HUES48 (cell line): Measurements from ENCODE around the gene GREB1.

ENCODE experiments used
- H3K27ac ChIP-seq: one replicate; pipeline ENCODE4 v1.7.0; 2013; ENCODE audit warnings: low read depth, low read length, inconsistent platforms
- H3K27me3 ChIP-seq: 2 replicates; pipeline ENCODE4 v1.6.1; 2013; ENCODE audit warnings: mild to moderate bottlenecking, low read length; ENCODE audit not compliant: control insufficient read depth, insufficient read depth
- H3K36me3 ChIP-seq: 2 replicates; pipeline ENCODE4 v1.6.1; 2013; ENCODE audit warnings: low read length; ENCODE audit not compliant: control insufficient read depth, insufficient read depth
- H3K4me1 ChIP-seq: 2 replicates; pipeline ENCODE4 v1.6.1; 2013; ENCODE audit warnings: mild to moderate bottlenecking, low read length; ENCODE audit not compliant: control insufficient read depth, insufficient read depth
- H3K4me3 ChIP-seq: 2 replicates; pipeline ENCODE4 v1.5.1; 2013; ENCODE audit warnings: mild to moderate bottlenecking, low read depth, low read length
- H3K9ac ChIP-seq: 2 replicates; pipeline ENCODE4 v1.6.1; 2013; ENCODE audit warnings: mild to moderate bottlenecking, low read depth, low read length, moderate library complexity
- H3K9me3 ChIP-seq: 2 replicates; pipeline ENCODE4 v1.6.1; 2013; ENCODE audit warnings: low read length; ENCODE audit not compliant: control insufficient read depth, insufficient read depth

Gene GREB1

GRCh38 chr2:11674983-11675382 lies 141.1 kb downstream of the GREB1 start:
- H3K36me3 ChIP-seq: no peaks in the 10 kb centered on the region
- H3K4me3 ChIP-seq: no peak overlapping the region
- peaks cover 16% of the 10 kb centered on the region for H3K27me3 ChIP-seq
- H3K9me3 ChIP-seq: no peaks in the 10 kb centered on the region
- peaks cover 15% of the 10 kb centered on the region for H3K4me1 ChIP-seq
- H3K9ac ChIP-seq: no peak overlapping the region
- H3K27ac ChIP-seq: no peak overlapping the region

GRCh38 chr2:11675423-11676112 lies 141.7 kb downstream of the GREB1 start:
- Histone ChIP-seq H3K27me3 (peaks cover 10% of the 10 kb centered on the region), H3K9ac (no peak overlapping the region), H3K4me1 (peaks cover 15% of the 10 kb centered on the region), H3K27ac (no peak overlapping the region), H3K9me3 (no peaks in the 10 kb centered on the region), H3K36me3 (no peaks in the 10 kb centered on the region), H3K4me3 (no peak overlapping the region)

DNA sequence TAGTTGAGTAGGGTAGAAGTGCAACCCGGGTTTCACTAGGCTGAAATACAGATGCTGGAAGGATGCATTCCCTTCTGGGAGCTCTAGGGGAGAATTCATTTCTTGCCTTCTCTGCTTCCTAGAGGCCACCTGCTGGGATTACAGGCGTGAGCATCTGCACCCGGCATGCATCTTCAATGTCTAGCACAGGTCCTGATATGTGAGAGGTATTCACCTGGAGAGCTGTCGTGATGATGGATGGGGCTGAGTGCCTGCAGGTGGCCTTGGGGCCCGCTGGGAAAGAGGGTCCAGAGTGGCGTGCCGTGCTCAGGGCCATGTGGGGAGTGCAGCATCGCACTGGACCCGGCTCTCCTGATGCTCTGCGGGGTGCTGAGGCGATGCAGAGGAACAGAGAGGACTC lies 142.8 kb downstream of the GREB1 start:
- Histone ChIP-seq H3K4me1 (peaks cover 15% of the 10 kb centered on the region), H3K4me3 (no peak overlapping the region), H3K9me3 (no peaks in the 10 kb centered on the region), H3K9ac (no peak overlapping the region), H3K27ac (no peak overlapping the region), H3K36me3 (no peaks in the 10 kb centered on the region), H3K27me3 (0 out of 2 replicates have a peak, but pooled peaks cover 3% of the 10 kb centered on the region)

DNA sequence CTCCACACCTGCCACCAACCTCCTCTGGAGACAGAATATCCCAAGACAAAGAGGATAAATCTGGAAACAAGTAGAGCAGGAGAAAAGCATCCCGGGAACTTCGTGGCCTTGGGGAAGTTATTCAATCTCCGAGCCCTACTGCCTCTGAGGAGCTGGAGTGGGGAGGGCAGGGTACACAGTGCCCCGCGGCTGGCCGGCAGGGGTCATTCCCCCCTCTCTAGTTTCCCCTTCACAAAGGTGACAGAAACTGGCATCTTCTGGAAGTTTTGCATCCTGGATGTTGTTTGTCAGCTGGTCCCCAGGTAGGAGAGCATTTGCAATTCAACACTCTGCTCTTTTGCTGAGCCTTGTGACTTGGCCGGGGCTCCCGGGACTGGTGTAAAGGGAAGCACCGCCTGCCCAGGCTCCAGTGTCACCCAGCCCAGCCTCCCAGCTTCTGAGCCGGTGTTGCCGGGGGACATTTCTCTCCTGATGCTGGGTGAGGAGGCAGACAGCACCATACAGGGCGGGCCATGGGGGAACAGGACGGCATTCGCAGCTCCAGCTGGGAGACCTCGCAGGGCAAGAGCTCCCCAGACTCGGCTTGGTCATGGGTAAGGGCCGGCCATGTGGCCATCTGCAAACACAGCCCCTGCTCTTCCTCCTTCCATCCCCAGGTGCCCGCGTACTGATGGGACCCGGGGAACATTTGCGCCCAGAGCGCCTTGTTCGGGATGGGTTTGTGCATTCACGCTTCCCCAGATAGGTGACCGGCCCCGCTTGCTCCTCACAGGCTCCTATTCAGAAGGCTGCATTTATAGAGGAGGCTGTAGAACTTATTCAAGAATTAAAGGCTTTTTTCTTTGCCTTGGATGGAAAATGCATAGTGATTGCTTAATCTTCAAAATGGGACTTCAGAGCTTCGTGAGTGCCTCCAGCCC lies 143.6 kb downstream of the GREB1 start:
- Histone ChIP-seq H3K36me3 (no peaks in the 10 kb centered on the region), H3K4me3 (no peak overlapping the region), H3K9me3 (no peaks in the 10 kb centered on the region), H3K4me1 (peaks cover 15% of the 10 kb centered on the region), H3K9ac (no peak overlapping the region), H3K27ac (no peak overlapping the region), H3K27me3 (0 out of 2 replicates have a peak, but pooled peaks cover 3% of the 10 kb centered on the region)

DNA sequence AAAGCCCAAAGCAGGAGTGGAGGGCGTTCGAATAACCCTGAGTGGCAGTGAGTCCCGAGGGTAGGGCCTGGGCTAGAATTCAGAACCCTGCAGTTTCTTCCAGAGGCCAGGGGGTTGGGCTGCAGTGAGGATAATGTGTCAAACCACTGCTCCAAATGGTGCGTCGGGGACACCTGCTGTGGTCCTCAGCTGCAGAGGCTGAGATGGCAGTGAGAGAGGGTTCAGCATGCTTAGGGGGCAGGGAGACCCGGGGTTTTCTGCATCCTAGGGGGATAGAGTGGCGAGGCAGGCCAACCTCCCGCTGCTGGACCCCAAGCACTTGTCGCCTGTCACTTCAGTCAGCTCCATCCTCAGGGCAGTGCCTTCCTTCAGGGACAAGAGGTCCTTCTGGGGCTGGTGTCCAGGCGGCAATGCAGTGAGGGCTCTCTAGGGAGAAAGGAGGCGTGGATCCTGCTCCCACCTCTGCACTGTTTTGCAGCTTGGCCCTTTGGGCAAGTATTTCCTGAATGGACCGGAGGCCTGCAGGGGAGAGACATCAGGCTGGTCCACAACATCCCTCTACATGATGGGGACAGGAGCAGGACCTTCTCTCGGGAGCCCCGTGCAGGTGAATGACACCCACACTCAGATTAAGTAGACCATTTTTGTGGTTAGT lies 144.6 kb downstream of the GREB1 start:
- 0 out of 2 replicates have a peak, but pooled peaks cover 3% of the 10 kb centered on the region for H3K27me3 ChIP-seq
- H3K27ac ChIP-seq: no peak overlapping the region
- H3K36me3 ChIP-seq: no peaks in the 10 kb centered on the region
- no peak overlapping the region for H3K4me3 ChIP-seq
- no peak overlapping the region for H3K9ac ChIP-seq
- peaks cover 17% of the 10 kb centered on the region for H3K4me1 ChIP-seq
- H3K9me3 ChIP-seq: no peaks in the 10 kb centered on the region

- Histone ChIP-seq H3K4me3 (no peak overlapping the region), H3K4me1 (peaks cover 22% of the 10 kb centered on the region), H3K36me3 (no peaks in the 10 kb centered on the region), H3K9ac (no peak overlapping the region), H3K27me3 (0 out of 2 replicates have a peak, but pooled peaks cover 3% of the 10 kb centered on the region), H3K9me3 (no peaks in the 10 kb centered on the region), H3K27ac (no peak overlapping the region)
Observed at GRCh38 chr2:11679016-11679415, 145.2 kb downstream of the GREB1 start.

GRCh38 chr2:11679486-11680181 lies 145.8 kb downstream of the GREB1 start:
- Histone ChIP-seq H3K9ac (no peak overlapping the region), H3K4me1 (peaks cover 22% of the 10 kb centered on the region), H3K36me3 (no peaks in the 10 kb centered on the region), H3K4me3 (no peak overlapping the region), H3K27me3 (no peaks in the 10 kb centered on the region), H3K9me3 (no peaks in the 10 kb centered on the region), H3K27ac (no peak overlapping the region)

DNA sequence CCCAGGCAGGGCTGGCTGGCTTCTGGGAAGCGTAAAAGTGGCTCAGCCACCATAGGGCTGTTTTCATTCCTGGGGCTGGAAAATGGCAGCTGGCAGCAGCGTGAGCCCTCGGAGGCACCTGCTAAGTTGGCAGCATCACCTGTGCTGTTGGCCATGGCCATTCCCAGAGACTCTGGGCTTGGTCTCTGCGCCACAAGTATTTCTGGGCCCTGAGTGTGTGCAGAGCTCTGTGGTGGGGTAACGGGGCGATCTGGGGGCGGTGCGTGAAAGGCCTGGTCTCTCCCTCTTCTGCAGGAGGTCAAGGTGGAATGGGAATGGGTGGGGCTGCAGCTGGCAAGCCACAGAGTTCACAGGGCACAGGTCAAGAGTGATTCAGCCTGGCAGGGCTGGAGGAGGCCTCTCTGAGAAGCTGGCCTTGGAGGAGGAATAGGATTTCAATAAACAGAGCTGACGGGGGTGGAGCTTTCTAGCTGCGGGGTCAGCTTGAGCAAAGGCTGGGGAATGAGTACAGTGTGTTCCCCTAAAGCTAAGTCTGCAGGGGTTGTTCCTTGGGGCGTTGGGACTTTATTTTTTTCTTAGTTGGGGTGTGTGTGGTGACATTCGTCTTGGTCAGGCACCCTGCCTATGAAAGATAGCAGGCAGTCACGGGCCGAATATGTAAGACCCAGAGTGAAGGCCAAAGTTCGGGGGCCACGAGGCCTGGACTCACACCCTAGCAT lies 146.5 kb downstream of the GREB1 start:
- Histone ChIP-seq H3K36me3 (no peaks in the 10 kb centered on the region), H3K4me1 (peaks cover 22% of the 10 kb centered on the region), H3K9me3 (no peaks in the 10 kb centered on the region), H3K27ac (no peak overlapping the region), H3K4me3 (no peak overlapping the region), H3K9ac (no peak overlapping the region), H3K27me3 (no peaks in the 10 kb centered on the region)

- Histone ChIP-seq H3K9me3 (no peaks in the 10 kb centered on the region), H3K9ac (no peak overlapping the region), H3K27me3 (no peaks in the 10 kb centered on the region), H3K36me3 (no peaks in the 10 kb centered on the region), H3K4me3 (no peak overlapping the region), H3K4me1 (peaks cover 22% of the 10 kb centered on the region), H3K27ac (no peak overlapping the region)
Observed at GRCh38 chr2:11680901-11681721, 147.3 kb downstream of the GREB1 start.
